Activated CD8-positive, alpha-beta memory T cell treated with anti-CD3 and anti-CD28 coated beads for 4 hours (primary cell): Measurements from ENCODE around the gene NUTM2B.
"Not testable (repeated sequence)": the region's sequence is repeated elsewhere in the genome, so short reads cannot be mapped to it uniquely, and the experiment has no call there.

ENCODE experiments used
- DNase-seq, 2 donors: peaks; one replicate each; pipeline ENCODE4 v3.0.0-alpha.2; 2020; ENCODE audit warnings: low read depth in 2 of 2

Gene NUTM2B

DNA sequence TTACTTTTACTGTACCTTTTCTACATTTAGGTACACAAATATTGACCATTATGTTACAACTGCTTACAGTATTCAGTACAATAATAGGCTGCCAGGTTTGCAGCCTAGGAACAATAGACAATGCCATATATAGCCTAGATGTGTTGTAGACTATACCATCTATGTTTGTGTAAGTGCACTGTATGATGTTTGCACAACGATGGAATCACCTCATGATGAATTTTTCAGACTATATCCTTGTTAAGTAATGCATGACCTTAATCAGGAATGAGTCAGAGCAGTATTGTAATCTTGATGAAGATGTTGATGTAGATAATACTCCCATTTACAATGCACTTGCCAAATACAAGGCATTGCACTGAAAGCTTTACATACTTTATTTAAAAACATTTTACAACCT is 23.6 kb downstream of the NUTM2B start:
- DNase-seq, result not testable (repeated sequence)

GRCh38 chr10:79744844-79745243 is 41.8 kb downstream of the NUTM2B start:
- not testable (repeated sequence) for DNase-seq

DNA sequence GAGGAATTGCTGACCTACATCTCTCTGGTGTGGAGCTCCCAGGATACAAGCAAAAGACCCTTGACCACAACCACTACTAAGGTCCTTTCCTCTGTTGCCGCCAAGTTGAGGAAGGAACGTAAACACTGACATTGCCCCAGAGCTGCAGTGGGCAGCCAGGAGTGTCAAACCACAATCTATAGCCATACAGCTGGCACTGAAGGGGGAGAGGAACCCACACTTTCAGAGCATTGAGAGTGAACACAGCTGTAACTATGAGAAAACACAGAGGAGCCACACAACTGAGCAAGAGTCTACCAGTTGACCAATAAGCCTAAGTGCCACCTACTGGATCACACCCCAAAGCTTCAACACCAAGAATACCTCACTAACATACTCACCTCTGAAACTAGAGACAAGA is 45.5 kb downstream of the NUTM2B start:
- not testable (repeated sequence) for DNase-seq

DNA sequence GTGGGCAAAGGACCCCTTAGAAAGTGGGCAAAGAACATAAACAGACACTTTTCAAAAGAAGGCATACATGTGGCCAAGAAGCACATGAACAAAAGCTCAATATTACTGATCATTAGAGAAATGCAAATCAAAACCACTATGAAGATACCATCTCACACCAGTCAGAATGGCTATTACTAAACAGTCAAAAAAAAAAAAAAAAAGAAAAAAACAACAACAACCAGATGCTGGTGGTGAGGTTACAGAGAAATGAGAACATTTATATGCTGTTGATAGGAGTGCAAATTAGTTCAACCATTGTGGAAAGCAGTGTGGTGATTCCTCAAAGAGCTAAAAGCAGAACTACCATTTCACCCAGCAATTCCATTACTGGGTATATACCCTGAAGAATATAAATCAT is 50.6 kb downstream of the NUTM2B start:
- not testable (repeated sequence) for DNase-seq

GRCh38 chr10:79758297-79758993 is 55.4 kb downstream of the NUTM2B start:
- not testable (repeated sequence) for DNase-seq
